Lower lobe of right lung (tissue), 2 donors: ENCODE data around the gene IL23R. TPM values are rescaled to one million over a fixed set of nuclear protein-coding genes. Genes with fewer than 3 reads are reported as not detected.

Experiments
- ATAC-seq, 2 donors: fragments of 200-7000 bp; cut with Tn5 transposase; one replicate each; pipeline ENCODE4 v1.9.1; 2020 to 2022; ENCODE audit warnings: mild to moderate bottlenecking in 2 of 2, moderate library complexity in 2 of 2
- DNase-seq: peaks from one replicate; pipeline ENCODE4 v3.0.0-alpha.2; 2020
- H3K27ac ChIP-seq: fragments of 200-600 bp; one replicate; pipeline ENCODE4 v1.8.0; 2022
- H3K27me3 ChIP-seq: fragments of 200-600 bp; one replicate; pipeline ENCODE4 v1.8.0; 2022; ENCODE audit warnings: low read depth
- H3K36me3 ChIP-seq: fragments of 200-600 bp; one replicate; pipeline ENCODE4 v1.8.0; 2022; ENCODE audit warnings: mild to moderate bottlenecking
- H3K4me1 ChIP-seq: fragments of 200-600 bp; one replicate; pipeline ENCODE4 v1.8.0; 2022
- H3K4me3 ChIP-seq: fragments of 200-600 bp; one replicate; pipeline ENCODE4 v1.8.0; 2022; ENCODE audit warnings: mild to moderate bottlenecking
- H3K9me3 ChIP-seq: fragments of 200-600 bp; one replicate; pipeline ENCODE4 v1.8.0; 2022
- CTCF ChIP-seq: fragments of 200-600 bp; IDR thresholded peaks from one replicate; pipeline ENCODE4 v1.8.0; 2022; ENCODE audit warnings: antibody characterized with exemption, mild to moderate bottlenecking
- intact Hi-C: fragments of 100-400 bp; cut with DNase I; formaldehyde crosslinking; loops from one replicate; pipeline ENCODE4 v1.11.0; 2022
- total RNA-seq: library from RNA; stranded (reverse); fragmentation: NEBNext Ultra II Directional; extraction: Animal tissue kit (Norgen Biotek cat#: 25700); gene quantifications from one replicate; pipeline ENCODE4 v1.2.1, GENCODE V29; 2021
- donor health status: DM: no; HTN: yes; CAD: no; lungs with severe emphysema.

IL23R gene
- total RNA-seq, 1 donor from 2014 or later: 0.18 TPM

DNA sequence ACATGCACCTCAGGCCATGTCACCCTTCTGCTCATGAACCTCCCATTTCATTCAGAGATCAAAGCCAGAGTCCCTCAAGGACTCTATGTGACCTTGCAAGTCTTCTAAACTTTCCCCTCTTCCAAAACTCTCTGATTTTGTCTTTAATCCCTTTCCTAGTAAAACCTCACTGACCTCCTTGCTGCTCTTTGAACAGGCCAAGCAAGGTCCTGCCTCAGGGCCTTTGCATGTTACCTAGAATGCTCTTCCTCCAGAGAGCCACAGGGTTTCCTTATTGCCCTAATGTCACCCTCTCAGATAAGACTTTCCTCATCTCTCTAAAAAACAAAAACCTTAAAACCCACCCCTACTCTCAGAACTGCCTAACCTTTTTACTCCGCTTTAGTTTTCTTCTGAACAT, 26.6 kb downstream of the IL23R start:
- intact Hi-C loops: no loop called here
- no peak for TF ChIP-seq CTCF
- ATAC-seq (no peak), DNase-seq (no peak)
- Histone ChIP-seq H3K36me3 (no peaks in the 10 kb centered on the region), H3K27me3 (no peaks in the 10 kb centered on the region), H3K4me1 (no peaks in the 10 kb centered on the region), H3K27ac (no peak overlapping the region), H3K9me3 (no peaks in the 10 kb centered on the region), H3K4me3 (no peak overlapping the region)

GRCh38 chr1:67193704-67194103, 27.4 kb downstream of the IL23R start:
- no peak overlapping the region for H3K4me3 ChIP-seq
- H3K9me3 ChIP-seq: no peaks in the 10 kb centered on the region
- no peaks in the 10 kb centered on the region for H3K4me1 ChIP-seq
- no peak for ATAC-seq
- H3K27ac ChIP-seq: no peak overlapping the region
- H3K36me3 ChIP-seq: no peaks in the 10 kb centered on the region
- no peaks in the 10 kb centered on the region for H3K27me3 ChIP-seq
- intact Hi-C loops: no loop called here
- no peak for TF ChIP-seq CTCF
- DNase-seq: no peak

DNA sequence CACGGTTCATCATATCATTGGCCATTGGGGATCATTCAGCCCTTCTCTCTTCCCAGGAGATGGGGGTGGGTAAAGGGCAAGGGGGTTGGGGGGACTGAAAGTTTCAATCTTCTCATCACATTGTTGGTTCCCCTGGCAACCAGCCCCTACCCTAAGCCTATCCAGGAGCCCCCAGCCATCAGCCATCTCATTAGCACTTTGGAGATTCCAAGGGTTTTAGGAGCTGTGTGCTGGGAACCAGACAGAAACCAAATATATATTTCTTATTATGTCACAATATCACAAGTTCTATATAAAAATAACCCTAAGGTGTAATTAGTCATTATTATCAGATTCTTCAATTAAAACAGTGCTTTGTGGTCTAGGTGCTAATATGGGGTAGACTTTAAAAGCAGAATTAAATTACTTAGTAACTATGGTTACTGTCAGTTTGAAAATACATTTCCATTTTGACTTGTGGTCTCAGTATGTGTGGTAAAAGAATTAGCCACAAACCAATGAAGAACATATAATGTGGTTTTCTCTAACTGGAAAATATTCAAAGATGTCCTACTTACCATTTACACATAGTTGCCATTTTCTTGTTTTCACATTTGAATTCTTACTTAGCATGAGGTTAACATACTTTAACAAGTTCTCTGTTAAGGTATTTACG, 28.1 kb downstream of the IL23R start:
- no peaks in the 10 kb centered on the region for H3K9me3 ChIP-seq

DNA sequence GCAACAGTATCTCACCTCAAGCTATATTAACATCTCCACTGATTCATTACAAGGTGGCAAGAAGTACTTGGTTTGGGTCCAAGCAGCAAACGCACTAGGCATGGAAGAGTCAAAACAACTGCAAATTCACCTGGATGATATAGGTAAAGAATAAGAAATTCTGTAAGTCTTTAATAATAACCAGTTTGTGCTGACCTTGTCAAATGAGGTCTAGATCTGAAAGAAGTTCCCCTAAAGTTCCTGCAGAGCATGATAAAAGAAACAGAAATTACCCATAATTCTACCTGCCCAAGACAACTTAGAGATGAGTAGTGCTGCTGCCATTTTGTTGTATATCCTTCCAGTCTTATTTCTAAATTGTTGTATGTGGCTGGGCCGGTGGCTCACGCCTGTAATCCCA, 34.5 kb downstream of the IL23R start:
- H3K27ac ChIP-seq: no peak overlapping the region
- no peak overlapping the region for H3K4me3 ChIP-seq
- intact Hi-C loops: no loop called here
- no peaks in the 10 kb centered on the region for H3K4me1 ChIP-seq
- no peak for DNase-seq
- no peaks in the 10 kb centered on the region for H3K27me3 ChIP-seq
- no peaks in the 10 kb centered on the region for H3K9me3 ChIP-seq
- no peak for ATAC-seq
- H3K36me3 ChIP-seq: no peaks in the 10 kb centered on the region
- TF ChIP-seq CTCF: no peak

More for the DNA sequence above, 28.1 kb downstream of the IL23R start:
- H3K27ac ChIP-seq: no peak overlapping the region
- no peak for TF ChIP-seq CTCF
- H3K27me3 ChIP-seq: no peaks in the 10 kb centered on the region
- no peak overlapping the region for H3K4me3 ChIP-seq
- no peak for DNase-seq
- H3K36me3 ChIP-seq: no peaks in the 10 kb centered on the region
- intact Hi-C loops: no loop called here
- H3K4me1 ChIP-seq: no peaks in the 10 kb centered on the region
- ATAC-seq: no peak

GRCh38 chr1:67201891-67202290, 35.6 kb downstream of the IL23R start:
- intact Hi-C loops: no loop called here
- no peak overlapping the region for H3K27ac ChIP-seq
- no peaks in the 10 kb centered on the region for H3K9me3 ChIP-seq
- TF ChIP-seq CTCF: no peak
- DNase-seq (no peak), ATAC-seq (no peak)
- H3K4me1 ChIP-seq: no peaks in the 10 kb centered on the region
- H3K36me3 ChIP-seq: no peaks in the 10 kb centered on the region
- no peaks in the 10 kb centered on the region for H3K27me3 ChIP-seq
- no peak overlapping the region for H3K4me3 ChIP-seq
